Renal cortex interstitium (tissue), 11 donors: Measurements from ENCODE around the gene COG5. TPM values are rescaled to one million over a fixed set of nuclear protein-coding genes. Genes with fewer than 3 reads are reported as not detected.
"Not testable (repeated sequence)": the region's sequence is repeated elsewhere in the genome, so short reads cannot be mapped to it uniquely, and the experiment has no call there.

Experiments
- DNase-seq, 11 donors: peaks; one replicate each; pipeline ENCODE4 v3.0.0-alpha.2; 2013; ENCODE audit warnings: low read depth in 9 of 11, low spot score in 4 of 11; ENCODE audit errors: extremely low read depth in 1 of 11
- polyA plus RNA-seq, 3 donors: library from polyadenylated mRNA; unstranded; fragments of 120-200 nt; gene quantifications; one replicate each; pipeline ENCODE4 v1.2.1, GENCODE V29; 2013; ENCODE audit not compliant: insufficient read length in 3 of 3

Gene COG5
- polyA plus RNA-seq, 3 donors: 31.0 to 36.7 (median 35.6) TPM

- no peak for DNase-seq
Measured at GRCh38 chr7:107164092-107164491, 399.6 kb downstream of the COG5 start.

DNA sequence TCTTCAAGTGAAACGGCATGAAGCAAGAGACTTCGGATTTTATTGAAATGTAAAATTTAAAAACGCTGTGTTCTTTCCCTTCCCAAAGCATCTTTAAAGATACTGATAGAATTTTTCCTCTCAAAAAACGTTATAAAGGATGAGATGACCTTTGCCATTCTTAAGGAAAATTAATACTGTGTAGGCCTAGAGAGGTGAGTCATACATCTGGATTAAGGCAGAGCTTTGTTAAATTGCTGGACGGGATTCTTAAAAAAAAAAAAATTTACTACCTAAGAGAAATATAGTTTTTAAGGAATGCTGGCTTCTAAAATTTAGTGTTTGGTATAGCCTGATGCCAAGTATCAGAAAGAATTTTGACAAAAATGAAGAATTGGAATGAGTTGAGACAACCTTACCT lies 401.2 kb downstream of the COG5 start:
- no peak for DNase-seq

DNA sequence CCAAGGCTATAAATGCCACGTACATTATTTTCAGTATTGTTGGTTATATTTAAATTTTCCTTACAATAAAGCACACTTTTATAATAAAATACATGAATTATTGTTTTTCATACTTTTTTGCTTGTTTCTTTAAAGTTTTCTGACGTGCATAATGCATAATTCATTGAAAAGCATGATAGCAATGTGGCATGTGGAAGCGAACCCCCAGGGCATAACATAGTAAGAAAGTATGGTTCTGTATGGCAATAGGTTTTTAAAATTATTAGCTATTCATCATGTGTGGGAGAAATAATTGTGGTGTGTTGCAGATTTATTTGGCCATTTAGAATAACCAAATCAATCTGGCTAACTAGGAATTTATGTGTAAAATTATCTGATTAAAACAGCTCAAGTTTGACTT lies 402.3 kb downstream of the COG5 start:
- no peak for DNase-seq

- no peak for DNase-seq
Measured at GRCh38 chr7:107160389-107160788, 403.3 kb downstream of the COG5 start.

DNA sequence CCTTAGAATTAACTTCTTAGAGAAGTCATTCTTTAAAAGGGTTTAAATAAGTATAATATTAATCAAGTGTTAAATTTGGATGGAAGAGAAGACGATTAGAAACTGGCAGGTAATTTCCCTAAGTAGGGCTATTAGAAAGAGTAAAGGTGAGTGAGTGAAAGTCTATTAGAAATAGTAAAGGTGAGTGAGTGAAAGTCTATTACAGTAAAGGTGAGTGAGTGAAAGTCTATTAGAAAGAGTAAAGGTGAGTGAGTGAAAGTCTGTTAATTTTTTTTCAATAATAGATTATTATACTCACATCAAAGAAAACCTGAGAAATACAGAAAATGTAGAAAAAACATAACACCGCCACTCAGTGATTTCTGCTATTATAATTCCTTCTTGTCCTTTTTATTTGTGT lies 405.7 kb downstream of the COG5 start:
- DNase-seq: no peak

GRCh38 chr7:107157091-107157490 lies 406.6 kb downstream of the COG5 start:
- DNase-seq: no peak

DNA sequence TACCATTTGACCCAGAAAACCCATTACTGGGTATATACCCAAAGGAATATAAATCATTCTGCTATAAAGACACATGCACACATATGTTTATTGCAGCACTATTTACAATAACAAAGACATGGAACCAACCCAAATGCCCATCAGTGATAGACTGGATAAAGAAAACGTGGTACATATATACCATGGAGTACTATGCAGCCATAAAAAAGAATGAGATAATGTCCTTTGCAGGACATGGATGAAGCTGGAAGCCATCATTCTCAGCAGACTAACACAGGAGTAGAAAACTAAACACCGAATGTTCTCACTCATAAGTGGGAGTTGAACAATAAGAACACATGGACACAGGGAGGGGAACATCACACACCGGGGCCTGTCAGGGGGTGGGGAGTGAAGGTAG lies 408.0 kb downstream of the COG5 start:
- not testable (repeated sequence) for DNase-seq

GRCh38 chr7:107154826-107155225 lies 408.9 kb downstream of the COG5 start:
- DNase-seq: no peak

DNA sequence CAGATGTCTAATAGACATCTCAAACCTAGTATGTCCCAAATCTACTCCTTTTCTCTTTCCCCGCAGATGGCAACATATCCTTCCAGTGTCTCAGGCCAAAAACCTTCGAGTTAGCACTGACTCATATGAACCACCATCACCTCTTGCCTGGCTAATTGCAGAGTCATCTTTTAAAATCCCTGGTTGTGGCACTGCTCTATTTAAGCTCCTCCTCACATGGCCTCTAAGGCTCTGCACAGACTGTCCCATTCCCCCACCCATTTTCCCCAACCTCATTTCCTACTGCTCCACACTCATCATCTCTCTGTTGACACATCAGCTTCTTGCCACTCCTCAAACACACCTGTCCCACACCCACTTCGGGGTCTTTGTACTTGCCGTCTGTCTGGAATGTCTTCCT lies 411.7 kb downstream of the COG5 start:
- no peak for DNase-seq

Other genes with a start within 250 kb of the COG5 start
- under 1 TPM; 0.22 to 0.36 (median 0.31) TPM for gene GPR22, start 93.9 kb downstream of the COG5 start, polyA plus RNA-seq
- gene DUS4L, start 51 bp upstream of the COG5 start, polyA plus RNA-seq: 10 to 100 TPM; 14.5 to 22.4 (median 17.2) TPM
- gene BCAP29, start 16.3 kb upstream of the COG5 start, polyA plus RNA-seq: 10 to 100 TPM; 47.9 to 55.6 (median 51.3) TPM
- 1 to 10 TPM; 1.6 to 5.7 (median 2.1) TPM for gene SLC26A4, start 96.9 kb upstream of the COG5 start, polyA plus RNA-seq
- gene CBLL1, start 180.2 kb upstream of the COG5 start, polyA plus RNA-seq: 10 to 100 TPM; 27.8 to 34.6 (median 30.5) TPM
- gene SLC26A3, start 239.3 kb upstream of the COG5 start, polyA plus RNA-seq: under 1 TPM; 0.22 to 0.62 (median 0.39) TPM